Liver (tissue), 3 donors: ENCODE data around the gene WASF2.
"Not testable (repeated sequence)": the region's sequence is repeated elsewhere in the genome, so short reads cannot be mapped to it uniquely, and the experiment has no call there.

Experiments
- EGR1 ChIP-seq, 2 donors: IDR thresholded peaks; 2 replicates each; pipeline ENCODE4 v1.6.1; 2016 to 2018; ENCODE audit warnings: antibody characterized with exemption in 2 of 2, low read depth in 2 of 2
- FOXA2 ChIP-seq: IDR thresholded peaks from 2 replicates; pipeline ENCODE4 v1.6.1; 2016; ENCODE audit warnings: antibody characterized with exemption
- HNF4A ChIP-seq, 2 donors: conservative IDR thresholded peaks; 2 replicates each; pipeline ENCODE4 v1.6.1; 2016; ENCODE audit warnings: antibody characterized with exemption in 2 of 2, mild to moderate bottlenecking in 2 of 2
- HNF4G ChIP-seq: IDR thresholded peaks from 2 replicates; pipeline ENCODE4 v1.6.1; 2016; ENCODE audit warnings: antibody characterized with exemption
- JUND ChIP-seq, 2 donors: IDR thresholded peaks; 2 replicates each; pipeline ENCODE4 v1.6.1; 2016; ENCODE audit warnings: antibody characterized with exemption in 2 of 2
- MAX ChIP-seq: IDR thresholded peaks from 2 replicates; pipeline ENCODE4 v1.6.1; 2016; ENCODE audit warnings: antibody characterized with exemption
- REST ChIP-seq: IDR thresholded peaks from 2 replicates; pipeline ENCODE4 v1.6.1; 2016; ENCODE audit warnings: antibody characterized with exemption, mild to moderate bottlenecking
- SP1 ChIP-seq: IDR thresholded peaks from 2 replicates; pipeline ENCODE4 v1.6.1; 2018; ENCODE audit warnings: antibody characterized with exemption, mild to moderate bottlenecking
- TAF1 ChIP-seq: conservative IDR thresholded peaks from 2 replicates; pipeline ENCODE4 v1.6.1; 2016; ENCODE audit warnings: antibody characterized with exemption, mild to moderate bottlenecking
- TF ChIP-seq, protein P1 (sequence below): fragments of 150-350 bp; IDR thresholded peaks from 2 replicates; pipeline ENCODE4 v1.5.1; 2017; ENCODE audit warnings: improper control_type of control experiment, low read depth, low read length; ENCODE audit not compliant: missing input control
- donor health status: healthy.
- donor health status: healthy.

GRCh38 chr1:27406791-27407190, 83.2 kb downstream of the WASF2 start:
- TF ChIP-seq, protein P1, sequence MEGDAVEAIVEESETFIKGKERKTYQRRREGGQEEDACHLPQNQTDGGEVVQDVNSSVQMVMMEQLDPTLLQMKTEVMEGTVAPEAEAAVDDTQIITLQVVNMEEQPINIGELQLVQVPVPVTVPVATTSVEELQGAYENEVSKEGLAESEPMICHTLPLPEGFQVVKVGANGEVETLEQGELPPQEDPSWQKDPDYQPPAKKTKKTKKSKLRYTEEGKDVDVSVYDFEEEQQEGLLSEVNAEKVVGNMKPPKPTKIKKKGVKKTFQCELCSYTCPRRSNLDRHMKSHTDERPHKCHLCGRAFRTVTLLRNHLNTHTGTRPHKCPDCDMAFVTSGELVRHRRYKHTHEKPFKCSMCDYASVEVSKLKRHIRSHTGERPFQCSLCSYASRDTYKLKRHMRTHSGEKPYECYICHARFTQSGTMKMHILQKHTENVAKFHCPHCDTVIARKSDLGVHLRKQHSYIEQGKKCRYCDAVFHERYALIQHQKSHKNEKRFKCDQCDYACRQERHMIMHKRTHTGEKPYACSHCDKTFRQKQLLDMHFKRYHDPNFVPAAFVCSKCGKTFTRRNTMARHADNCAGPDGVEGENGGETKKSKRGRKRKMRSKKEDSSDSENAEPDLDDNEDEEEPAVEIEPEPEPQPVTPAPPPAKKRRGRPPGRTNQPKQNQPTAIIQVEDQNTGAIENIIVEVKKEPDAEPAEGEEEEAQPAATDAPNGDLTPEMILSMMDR: not testable (repeated sequence)
- not testable (repeated sequence) for TF ChIP-seq MAX; HNF4G; JUND (IDR thresholded peaks at IDR 0.05); HNF4A (conservative IDR thresholded peaks at IDR 0.05); EGR1 (IDR thresholded peaks at IDR 0.05; ENCODE audit: low read depth in 2 of 2); REST; SP1; FOXA2; TAF1
